ENCODE results near the gene NRG2. TPM values are rescaled to one million over a fixed set of nuclear protein-coding genes. Genes with fewer than 3 reads are reported as not detected.

Gene NRG2
- total and polyA plus RNA-seq, 2 of the 4 experiments (the other 2 are of a cell fraction): 0.18 TPM; not detected in 1

DNA sequence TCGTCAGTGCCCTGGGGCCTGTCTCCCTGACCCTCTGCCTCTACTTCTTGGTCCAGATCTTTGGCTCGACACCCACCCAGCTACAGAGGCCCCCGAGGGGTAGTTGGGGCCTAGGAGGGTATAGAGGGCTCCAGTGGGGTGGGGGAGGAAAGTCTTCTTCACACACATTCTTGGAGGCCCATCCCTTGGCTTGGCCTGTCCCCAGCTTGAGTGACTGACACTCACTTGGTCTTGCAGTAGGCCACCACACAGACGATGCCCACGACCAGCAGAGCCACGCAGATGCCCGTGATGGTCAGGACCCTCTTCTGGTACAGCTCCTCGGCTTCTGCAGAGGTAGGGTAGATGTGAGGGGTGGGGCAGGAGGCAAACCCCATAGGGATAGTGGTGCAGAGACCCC is 187.6 kb downstream of the NRG2 start:
- POLR2A ChIA-PET (ENCODE audit: unreplicated experiment): no interaction called here
- H4K20me1 ChIP-seq (ENCODE audit: insufficient read depth, low read length): no peaks in the 10 kb centered on the region
- H3K79me1 ChIP-seq (ENCODE audit: low read depth in 1 of 2, low read length in 2 of 2): no peaks in the 10 kb centered on the region
- DNase-seq (no peak), ATAC-seq (ENCODE audit: low read depth) (no peak)
- H3K27me3 ChIP-seq (ENCODE audit: control insufficient read depth, insufficient read depth, low read length): peaks cover 61% of the 10 kb centered on the region
- no peak overlapping the region for H2BK20ac ChIP-seq (ENCODE audit: low read depth, low read length)
- no peak overlapping the region for H4K5ac ChIP-seq (ENCODE audit: low read depth, low read length)
- H3K4ac ChIP-seq (ENCODE audit: low read depth, low read length): no peak overlapping the region
- intact Hi-C loops (cut with micrococcal nuclease) (no loop called here), in situ Hi-C loops (cut with MboI; ENCODE audit: low sequenced_read_pairs) (no loop called here), dilution Hi-C loops (cut with HindIII; ENCODE audit: low sequenced_read_pairs, unreplicated experiment) (no loop called here)
- H2AK5ac ChIP-seq (ENCODE audit: low read depth, low read length): no peak overlapping the region
- no peak overlapping the region for H3K56ac ChIP-seq (ENCODE audit: extremely low read depth, insufficient read depth, low read length)
- H3K4me1 ChIP-seq (ENCODE audit: control insufficient read depth, insufficient read depth, low read length): no peaks in the 10 kb centered on the region
- H4K91ac ChIP-seq (ENCODE audit: insufficient read depth, low read depth, low read length): no peak overlapping the region
- H3K4me2 ChIP-seq (ENCODE audit: low read depth, low read length): no peak overlapping the region
- no peak overlapping the region for H3K18ac ChIP-seq (ENCODE audit: low read depth, low read length)
- WGBS, 2 experiments (ENCODE audit: extremely low coverage in 2 of 2, insufficient read length in 1 of 2): no CpG with 5 or more reads among the region's 8 CpGs
- H3K36me3 ChIP-seq (ENCODE audit: control insufficient read depth, insufficient read depth, low read length): no peaks in the 10 kb centered on the region
- no peaks in the 10 kb centered on the region for H3K9me3 ChIP-seq (ENCODE audit: control insufficient read depth, insufficient read depth, low read length)
- CTCF ChIA-PET: no interaction called here
- H2AFZ ChIP-seq (replicated peaks; ENCODE audit: low read length, poor library complexity): no peak overlapping the region
- no TSS peak for BruUV-seq (replicated peaks)
- TF ChIP-seq RFX5 (IDR thresholded peaks at IDR 0.05; ENCODE audit: low read depth, low read length): no peak
- TF ChIP-seq, protein P1, sequence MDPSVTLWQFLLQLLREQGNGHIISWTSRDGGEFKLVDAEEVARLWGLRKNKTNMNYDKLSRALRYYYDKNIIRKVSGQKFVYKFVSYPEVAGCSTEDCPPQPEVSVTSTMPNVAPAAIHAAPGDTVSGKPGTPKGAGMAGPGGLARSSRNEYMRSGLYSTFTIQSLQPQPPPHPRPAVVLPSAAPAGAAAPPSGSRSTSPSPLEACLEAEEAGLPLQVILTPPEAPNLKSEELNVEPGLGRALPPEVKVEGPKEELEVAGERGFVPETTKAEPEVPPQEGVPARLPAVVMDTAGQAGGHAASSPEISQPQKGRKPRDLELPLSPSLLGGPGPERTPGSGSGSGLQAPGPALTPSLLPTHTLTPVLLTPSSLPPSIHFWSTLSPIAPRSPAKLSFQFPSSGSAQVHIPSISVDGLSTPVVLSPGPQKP (IDR thresholded peaks at IDR 0.05; ENCODE audit: borderline replicate concordance, low read depth, low read length): no peak
- TF ChIP-seq RAD21 (IDR thresholded peaks at IDR 0.05; ENCODE audit: low read length): no peak
- TF ChIP-seq MAZ (IDR thresholded peaks at IDR 0.05; ENCODE audit: borderline replicate concordance, low read depth, low read length): no peak
- TF ChIP-seq, protein P2, sequence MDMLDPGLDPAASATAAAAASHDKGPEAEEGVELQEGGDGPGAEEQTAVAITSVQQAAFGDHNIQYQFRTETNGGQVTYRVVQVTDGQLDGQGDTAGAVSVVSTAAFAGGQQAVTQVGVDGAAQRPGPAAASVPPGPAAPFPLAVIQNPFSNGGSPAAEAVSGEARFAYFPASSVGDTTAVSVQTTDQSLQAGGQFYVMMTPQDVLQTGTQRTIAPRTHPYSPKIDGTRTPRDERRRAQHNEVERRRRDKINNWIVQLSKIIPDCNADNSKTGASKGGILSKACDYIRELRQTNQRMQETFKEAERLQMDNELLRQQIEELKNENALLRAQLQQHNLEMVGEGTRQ (IDR thresholded peaks at IDR 0.05; ENCODE audit: low read depth, low read length): no peak
- no peak for TF ChIP-seq NFE2L2 (IDR thresholded peaks at IDR 0.05; ENCODE audit: low read depth, low read length)
- TF ChIP-seq RCOR1 (IDR thresholded peaks at IDR 0.05; ENCODE audit: insufficient replicate concordance, low read length): no peak
- TF ChIP-seq CEBPB (IDR thresholded peaks at IDR 0.05; ENCODE audit: low read depth, low read length): no peak
- no peak for TF ChIP-seq CHD1 (IDR thresholded peaks at IDR 0.05; ENCODE audit: low read depth, low read length)
- no peak for TF ChIP-seq MXI1 (IDR thresholded peaks at IDR 0.05; ENCODE audit: borderline replicate concordance, low read depth, low read length)
- H2BK120ac ChIP-seq (ENCODE audit: low read depth, low read length): no peak overlapping the region
- no peak overlapping the region for H4K8ac ChIP-seq (ENCODE audit: low read depth in 2 of 2, low read length in 2 of 2)
- no peak overlapping the region for H3K27ac ChIP-seq (ENCODE audit: insufficient read depth, low read length)
- H3K14ac ChIP-seq (replicated peaks; ENCODE audit: low read depth, low read length): no peak overlapping the region
- H3K9ac ChIP-seq (ENCODE audit: low read depth, low read length): no peak overlapping the region
- H3K9me1 ChIP-seq (ENCODE audit: insufficient read depth, low read length): 0 out of 2 replicates have a peak, but pooled peaks cover 4% of the 10 kb centered on the region
- no peak overlapping the region for H2BK5ac ChIP-seq (ENCODE audit: low read depth, low read length, poor library complexity, severe bottlenecking)
- H3K23ac ChIP-seq (ENCODE audit: low read depth, low read length): no peak overlapping the region
- no peak overlapping the region for H2BK15ac ChIP-seq (ENCODE audit: low read depth, low read length)
- no peak overlapping the region for H3K4me3 ChIP-seq (ENCODE audit: insufficient read depth, low read depth, low read length)
- H2AK9ac ChIP-seq (replicated peaks; ENCODE audit: low read depth, low read length, poor library complexity): no peak overlapping the region

Data from IMR-90 (cell line).